NCI-H774 (cell line): ENCODE data around the gene MAGI2.

ENCODE experiments used
- DNase-seq: peaks from one replicate; lab custom pipeline; 2025; lab: John Stamatoyannopoulos, UW

Gene MAGI2

DNA sequence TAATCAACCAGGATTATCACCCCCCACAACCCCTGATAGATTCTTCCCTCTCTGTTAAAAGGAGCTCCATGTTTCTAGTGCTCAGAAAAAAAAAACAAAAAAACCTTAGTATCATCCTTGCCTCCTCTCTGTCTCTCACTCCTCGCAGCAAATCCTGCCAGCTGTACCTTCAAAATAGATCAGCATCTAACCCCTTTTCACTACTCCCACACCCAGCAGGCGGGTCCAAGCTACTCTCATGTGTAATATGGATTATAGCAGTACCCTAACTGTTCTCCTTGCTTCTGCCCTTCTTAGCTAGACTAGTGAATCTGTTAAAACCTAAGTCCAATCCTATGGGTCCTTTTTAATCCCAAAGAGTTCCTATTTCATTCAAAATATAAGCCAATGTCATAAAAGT is 667.4 kb downstream of the MAGI2 start:
- DNase-seq: no peak

DNA sequence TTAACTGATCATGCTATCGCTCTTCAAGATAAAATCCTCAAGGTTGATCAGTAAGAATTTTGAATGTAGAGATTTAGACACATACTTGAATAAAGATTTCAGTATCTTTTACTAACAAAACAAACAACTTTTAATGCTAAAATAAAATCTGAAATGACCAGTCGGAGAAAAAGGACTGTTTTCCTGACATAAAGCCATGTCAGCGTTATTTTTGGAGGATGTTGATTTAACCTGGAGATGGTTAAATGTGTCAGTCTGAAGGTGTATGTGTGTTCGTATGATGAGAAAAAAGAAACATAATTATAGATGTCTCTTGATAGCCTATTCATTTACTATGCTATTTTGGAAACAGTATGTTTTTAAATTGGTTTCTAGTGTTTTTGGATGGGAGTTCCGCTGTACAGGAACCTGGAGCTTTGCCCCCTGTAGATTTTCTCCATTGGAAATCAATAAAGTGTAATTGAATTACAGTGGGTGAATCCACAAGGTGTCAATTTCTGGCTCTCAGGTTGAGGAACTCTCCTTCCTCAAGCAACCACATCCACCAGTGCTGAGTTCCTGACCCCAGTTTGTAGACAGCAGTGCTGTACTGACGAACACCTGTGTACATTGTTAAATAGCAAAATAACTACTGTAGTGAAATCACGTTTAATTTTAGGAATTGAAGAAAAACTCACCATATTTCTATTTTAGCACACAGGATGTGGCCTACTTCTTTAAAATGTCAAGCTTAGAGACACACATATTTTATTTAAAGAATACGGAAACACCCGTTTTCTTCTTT is 670.1 kb downstream of the MAGI2 start:
- no peak for DNase-seq

DNA sequence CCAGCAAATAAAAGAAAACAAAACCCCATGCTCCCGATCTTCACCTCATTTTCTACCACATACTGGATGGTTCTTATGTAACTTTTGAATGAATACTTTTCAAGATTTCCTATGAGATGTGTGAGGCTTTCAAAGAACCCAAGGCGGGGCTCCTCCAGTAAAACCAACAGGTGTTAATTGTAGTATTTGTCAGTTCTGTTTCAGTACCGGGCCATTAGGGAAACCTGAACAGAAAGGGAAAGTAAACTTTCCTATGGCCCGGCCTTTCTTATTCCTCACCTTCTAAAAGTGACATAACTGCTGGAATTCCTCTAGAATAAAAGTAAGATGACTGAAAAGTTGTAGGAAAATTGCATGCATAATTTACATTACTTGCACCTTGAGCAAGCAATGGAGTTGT is 672.9 kb downstream of the MAGI2 start:
- no peak for DNase-seq

DNA sequence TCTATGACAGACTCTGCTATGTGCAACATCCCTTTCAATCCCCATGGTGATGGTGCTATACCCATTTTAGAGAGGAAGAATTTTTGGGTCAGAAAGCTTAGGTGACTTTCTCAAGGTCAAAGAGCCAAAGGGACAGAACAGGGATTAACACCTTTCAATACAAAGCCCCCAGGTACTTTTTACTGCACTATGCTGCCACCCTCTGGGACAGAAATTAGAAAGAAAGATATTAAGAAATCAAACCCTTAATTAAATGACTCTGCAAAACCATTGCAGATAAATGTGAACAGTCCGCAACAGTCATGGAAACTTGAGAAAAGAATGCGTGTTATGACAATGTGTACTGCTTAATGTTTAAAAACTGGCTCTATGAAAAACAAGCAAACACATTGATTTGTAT is 673.7 kb downstream of the MAGI2 start:
- no peak for DNase-seq

DNA sequence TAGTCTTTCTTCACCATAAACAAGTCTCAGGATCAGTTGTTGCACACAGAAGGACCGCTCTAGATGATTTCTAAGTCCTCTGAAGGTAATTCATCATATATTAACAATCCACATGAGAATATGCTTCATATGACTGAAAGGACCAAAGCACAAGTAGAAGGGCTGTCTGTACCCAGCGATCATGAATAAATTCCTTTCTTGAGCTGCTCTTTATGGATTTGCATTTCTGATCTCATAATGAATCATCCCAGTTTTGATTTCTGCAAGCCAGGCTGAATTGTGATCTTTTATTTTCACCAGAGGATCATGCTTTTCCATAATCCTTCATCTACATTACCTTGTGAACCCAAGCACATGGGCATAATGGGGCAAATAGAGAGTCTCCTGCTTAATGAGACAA is 675.6 kb downstream of the MAGI2 start:
- DNase-seq: no peak

DNA sequence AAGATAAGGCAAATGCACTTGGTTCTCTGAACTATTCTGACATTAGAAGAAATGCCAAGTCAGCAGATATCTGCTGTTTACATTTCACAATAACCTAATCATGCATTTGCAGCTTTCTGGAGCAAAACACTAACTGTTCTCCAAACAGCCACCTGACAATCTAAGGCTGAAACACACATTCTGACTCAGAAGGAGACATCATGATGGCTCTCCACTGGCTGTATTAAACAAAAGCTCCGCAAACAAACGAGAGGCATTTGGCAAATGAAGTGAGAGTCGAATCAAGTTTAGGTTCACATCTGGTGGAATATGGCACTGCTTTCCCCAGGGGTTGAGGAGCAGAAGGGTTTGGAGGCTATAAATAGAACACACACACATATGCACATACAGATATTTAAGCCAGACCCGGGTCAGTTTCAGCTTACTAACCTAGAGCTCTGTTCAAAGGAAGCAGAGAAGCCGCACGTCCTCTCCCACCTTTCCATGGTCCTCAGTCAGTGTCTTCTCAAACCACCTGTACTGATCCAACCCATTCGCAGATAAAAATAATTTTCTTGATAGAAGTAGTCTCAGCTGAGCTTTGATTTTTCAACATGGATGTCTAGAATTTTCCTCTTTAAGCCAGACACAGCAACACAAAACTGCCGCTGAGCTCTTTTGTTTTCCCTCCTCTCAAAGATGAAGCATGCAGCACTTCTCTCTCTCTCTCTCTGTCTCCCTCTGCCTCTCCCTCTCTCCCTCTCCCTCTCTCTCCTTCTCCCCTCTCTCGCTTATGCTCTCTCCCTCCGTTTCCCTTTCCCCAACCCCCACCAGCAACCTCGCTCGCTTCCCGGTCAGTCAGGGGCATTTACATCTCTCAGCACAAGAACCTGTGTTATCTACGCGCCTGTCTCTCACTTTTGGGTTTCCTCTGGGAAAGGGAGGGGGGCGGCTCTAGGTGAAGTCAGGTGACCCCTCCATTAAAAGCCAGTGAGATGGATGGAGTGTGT is 682.8 kb downstream of the MAGI2 start:
- DNase-seq: peak; percentile 32

DNA sequence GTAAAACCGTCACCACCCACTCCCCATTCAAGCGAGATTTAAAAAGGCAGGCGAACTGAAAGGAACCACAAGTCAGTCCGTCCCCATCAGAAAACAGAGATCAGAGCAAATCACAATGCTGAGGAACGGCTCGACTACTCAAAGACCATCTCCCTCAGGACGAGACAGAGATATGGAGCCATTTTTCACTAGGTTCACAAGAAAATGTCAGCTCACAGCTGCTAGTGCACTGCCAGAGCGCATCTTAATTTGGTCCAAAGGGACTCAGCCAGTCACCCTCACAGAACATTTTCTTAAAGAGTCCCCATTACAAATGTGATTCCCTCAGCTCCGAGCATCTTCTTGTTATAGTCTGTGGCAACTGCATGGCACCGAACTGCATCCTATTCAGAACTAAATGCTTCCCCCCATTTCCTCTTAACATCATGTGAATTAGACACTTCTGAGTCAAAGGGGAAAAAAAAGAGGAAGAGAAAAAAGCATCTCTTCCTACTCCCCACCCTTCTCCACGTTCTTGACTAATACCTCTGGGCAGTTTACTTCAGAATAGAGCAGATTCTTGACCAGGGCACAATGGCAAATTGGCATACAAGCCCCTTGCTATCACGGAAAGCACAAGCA is 683.9 kb downstream of the MAGI2 start:
- no peak for DNase-seq

DNA sequence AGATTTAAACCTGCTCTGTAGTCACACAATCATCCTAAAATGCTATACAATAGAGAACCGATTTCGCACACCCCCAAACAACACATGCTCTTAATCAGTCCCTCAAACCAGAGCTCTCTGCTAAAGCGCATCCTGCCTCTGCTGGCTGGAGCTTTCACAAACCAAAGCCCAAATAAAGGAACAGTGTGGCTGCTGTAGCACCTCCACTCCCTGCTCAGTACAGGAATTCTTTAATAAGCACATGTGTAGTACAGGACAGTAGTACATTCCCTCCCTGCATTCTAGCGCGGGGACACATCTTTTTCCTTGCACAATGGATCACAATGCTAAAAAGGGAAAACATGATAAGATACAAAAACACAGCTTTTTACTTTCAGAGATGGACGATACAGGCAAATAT is 684.6 kb downstream of the MAGI2 start:
- DNase-seq: no peak

DNA sequence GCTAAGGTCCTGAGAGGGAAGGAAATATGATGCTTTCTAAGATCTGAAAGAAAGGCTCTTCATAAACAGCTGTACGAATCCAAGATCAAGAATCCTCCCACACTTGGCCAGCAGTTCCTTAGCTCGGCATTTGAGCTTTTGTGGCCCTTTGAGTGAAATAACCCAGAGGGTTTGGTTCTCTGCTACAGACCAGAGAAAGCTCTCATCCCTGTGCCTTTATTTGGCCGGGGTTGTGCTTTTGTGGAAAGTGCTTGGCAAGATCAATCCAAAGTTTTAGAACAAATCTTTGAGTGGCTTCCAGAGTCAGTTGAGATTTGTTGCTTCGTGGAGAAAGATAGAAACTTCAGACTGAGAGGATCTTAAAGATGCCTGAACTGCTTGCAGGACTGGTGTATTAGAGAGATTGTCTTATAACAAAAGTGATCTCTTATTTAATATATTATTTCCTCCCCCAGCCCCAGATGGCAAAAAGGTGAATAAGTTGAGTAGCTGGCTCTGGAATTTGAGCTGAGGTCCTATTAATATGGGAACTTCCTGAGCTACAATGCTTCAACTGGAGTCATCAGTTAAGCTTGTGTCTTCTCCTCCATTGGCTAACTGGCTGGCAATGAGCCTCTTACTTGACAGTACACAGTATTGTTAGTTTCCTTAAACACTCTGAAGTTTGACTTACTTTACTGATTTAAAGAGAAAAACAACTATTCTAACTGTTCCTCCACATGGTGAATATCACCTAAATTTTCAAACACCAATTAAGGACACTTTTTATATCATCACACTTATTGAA is 687.3 kb downstream of the MAGI2 start:
- DNase-seq: no peak

DNA sequence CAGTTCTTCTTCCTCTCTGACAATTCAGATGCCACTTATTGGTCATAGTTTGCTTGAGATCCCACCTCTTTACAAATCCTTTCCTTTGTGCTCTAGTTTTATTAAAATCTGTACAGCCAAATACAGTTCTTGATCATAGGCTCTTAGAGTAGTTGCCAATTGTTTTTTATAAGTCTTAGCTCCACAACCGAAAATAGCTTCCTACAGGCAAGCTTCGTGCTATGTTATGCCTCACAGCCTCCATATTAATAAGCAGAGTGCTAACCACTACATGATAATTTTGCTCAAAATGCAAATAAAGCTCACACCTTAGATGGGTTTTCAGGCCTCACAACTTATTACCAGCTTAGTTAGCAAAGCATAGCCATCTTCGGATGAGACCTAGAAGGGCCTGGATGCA is 688.9 kb downstream of the MAGI2 start:
- no peak for DNase-seq

DNA sequence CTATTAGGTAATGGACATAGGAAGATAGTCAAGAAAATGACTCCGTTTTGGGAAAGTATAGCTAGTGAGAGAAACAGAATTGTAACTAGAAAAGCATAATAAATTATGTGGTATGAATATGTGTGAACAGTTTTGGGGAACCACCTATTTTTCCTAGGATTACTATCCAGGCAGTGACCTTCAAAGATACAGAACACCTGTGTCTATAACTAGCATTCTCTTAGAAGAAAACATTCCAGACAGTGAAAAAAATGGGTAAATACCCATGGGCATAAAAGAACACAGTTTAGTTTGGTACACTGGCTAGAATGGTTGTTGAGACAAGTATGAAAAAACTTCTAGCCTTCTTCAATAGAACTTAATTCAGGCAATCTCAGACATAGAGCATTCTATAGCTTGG is 690.8 kb downstream of the MAGI2 start:
- no peak for DNase-seq

DNA sequence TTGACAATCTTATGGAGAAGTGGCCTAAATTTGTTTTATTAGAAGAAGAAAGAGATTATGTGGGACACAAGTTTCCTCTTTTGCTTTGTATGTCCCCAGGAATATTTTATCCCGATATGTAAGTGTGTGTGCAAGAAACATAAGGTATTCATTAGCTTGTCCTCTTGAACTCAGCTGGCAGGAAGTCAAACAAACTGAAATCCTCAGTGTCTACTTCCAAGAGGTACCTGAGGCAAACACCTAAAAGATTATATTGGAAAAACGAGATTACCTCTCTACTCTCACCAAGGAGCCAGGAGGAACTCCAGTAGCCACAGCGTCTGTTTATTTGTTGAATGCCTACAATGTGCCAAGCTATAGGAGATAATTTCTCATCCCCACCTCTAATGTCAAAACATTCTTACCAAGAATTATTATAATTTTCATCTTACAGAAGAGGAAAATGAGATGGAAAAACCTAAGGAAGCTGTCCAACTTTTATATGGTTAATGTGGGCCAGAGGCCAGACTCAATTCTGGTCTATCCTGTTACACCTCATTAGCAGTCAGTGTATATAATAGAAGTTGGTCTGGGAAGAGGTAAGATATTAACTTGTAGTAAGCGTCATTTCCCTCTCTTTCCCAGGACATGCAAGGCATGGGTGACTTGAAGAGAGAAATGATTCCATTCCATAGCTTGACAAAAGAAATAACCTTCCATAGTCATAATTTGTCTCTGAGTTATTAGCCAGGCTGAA is 692.7 kb downstream of the MAGI2 start:
- no peak for DNase-seq

DNA sequence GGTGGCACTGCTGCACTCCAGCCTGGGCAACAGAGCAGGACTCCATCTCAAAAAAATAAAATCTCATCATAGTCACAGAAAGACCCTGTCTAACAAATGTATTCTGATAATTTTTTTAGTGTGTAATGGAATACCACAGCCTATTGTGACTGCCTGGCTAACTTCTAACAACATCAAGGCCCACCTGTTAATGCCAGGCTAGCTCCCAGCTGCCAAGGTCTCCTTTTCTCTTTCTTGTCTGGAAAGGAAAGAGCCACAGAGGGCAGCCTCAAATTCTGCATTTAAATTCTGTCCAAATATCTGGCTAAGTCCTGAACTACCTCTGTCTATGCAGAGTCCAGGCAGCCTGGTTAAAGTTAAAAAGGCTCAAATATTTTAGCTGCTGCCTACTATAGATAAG is 700.9 kb downstream of the MAGI2 start:
- DNase-seq: no peak

DNA sequence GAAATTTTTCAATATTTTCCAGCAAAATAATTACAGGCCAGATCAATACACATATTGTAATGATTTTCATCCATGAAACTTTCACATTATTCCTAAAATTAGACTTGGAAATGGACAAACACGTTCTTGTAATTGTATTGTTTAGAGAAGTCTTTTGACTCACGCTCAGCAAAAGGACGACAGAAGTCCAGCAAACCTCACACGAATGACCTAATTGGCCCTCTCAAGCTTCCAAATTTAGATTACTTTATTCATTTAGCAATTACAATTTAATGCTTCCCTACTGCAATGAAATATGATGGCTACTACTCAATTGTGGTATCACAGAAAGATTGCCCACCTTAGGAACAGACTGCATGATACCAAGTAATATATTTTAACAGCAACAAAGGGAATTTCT is 702.2 kb downstream of the MAGI2 start:
- DNase-seq: no peak

DNA sequence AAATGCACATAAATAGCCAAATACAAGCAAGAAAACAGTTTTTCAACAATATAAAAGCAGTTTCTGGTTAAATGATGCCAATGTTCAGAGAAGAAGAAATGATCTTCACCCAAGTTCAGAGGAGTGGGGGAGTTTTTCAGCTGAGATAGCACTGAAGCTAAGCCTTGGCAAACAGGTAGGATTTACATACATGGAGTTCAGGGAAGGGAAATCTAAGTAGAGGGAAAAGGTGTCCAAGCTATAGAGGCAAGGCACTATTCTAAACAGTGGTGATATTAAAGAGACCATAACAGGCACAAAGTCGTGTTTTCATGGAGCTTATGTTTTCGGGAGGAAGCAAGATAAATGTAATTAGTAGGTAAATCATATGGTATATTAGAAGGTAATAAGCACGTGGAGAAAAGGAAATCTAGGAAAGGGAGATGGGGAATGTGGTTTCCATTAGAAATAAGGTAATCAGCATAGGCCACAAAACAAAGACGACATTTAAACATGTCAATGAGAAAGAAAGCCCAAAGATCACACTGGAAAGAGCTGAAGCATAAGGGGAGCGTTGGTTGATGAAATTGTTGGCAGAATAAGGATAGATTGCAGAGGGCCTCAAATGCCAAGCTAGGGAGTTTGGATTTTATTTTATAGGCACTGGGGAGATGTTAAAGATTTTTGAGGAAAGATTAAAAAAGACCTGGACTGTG is 704.3 kb downstream of the MAGI2 start:
- DNase-seq: no peak

DNA sequence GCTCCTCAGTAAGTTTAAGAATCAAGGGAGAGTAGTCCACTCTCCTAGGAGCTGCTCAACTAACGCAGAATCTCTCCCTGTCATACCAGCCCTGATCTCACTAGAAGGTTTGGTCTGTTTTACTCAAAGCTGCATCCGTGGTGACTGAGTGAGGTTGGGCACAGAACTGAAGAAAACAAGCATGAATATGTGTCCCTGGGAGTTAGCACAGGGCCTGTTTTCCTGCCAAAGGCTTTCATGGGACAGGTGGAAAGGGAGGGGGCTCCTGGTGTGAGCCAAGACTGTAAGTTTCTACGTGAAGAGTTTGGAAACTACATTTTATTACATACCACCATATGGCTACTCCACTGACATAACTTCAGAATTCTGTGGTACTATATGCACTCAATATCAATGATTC is 705.9 kb downstream of the MAGI2 start:
- no peak for DNase-seq

DNA sequence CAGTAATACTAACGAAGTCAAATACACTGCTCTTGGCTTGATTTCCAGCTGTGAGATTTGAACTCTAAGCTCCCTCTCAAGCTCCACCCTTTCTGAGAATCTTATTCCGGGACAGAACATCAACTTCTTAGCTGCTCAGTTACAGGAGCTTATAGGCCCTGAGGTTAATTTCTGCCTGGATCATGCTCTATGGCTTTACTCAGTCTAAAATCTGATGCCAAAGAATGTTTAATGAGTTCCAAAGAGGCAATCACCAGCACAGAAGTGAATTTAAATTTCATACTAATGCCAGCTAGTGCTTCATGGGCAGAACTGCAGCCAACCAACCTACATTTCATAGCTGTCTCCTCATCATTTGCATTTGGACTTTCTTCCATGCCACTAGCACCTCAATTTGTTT is 707.2 kb downstream of the MAGI2 start:
- no peak for DNase-seq

DNA sequence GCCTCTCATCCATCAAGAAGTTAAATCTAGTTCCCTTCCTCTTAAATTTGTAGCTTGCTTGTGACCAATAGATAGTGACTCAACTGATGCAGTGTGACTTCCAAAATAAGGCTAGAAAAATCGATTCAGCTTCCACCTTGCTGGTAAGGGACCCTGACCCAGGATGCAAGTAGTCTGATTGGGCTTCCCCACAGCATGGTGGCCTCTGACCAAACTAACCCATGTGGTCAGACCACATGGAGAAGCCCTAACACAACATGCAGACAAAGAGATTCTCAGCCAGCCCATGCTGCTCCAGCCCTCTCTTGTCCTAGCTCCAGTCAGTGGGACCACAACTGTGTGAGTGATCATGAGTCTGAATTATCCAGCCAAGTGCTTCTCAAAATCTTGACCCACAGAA is 710.8 kb downstream of the MAGI2 start:
- no peak for DNase-seq

DNA sequence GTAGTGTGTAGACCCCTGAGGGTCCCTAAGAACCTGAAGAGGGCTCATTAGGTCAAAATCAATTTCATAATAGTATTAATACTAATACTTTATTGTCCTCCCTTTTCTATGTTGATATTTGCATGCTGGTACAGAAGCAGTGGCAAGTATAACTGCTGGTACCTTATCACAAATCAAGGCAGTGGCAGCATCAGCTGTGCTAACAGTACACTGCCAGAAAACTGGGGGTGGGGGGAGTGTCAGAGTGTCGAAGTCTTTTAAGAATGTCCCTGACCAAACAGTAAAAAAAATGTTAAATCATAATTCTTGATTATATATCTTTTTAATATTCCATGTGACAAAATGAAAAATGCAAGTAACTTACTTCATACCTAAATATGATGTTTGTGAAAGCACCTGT is 716.9 kb downstream of the MAGI2 start:
- no peak for DNase-seq

DNA sequence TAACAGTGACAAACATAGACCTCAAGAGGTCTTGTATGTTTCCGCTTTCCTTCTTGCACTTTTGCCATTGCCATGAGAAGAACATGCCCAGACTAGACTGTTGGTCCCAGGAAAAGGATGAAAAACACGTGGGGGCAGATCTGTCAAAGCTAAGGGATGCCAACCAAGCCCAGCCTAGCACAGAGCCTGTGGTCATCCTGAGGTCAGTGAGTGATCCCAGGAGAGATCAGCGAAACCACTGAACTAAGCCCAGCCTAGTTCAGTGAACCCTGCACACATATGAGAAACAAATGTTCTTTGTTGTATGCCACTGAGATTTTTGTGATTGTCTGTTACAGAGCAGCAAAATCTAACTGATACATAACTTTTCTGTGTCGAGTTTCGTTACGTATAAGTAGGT is 718.8 kb downstream of the MAGI2 start:
- DNase-seq: no peak

DNA sequence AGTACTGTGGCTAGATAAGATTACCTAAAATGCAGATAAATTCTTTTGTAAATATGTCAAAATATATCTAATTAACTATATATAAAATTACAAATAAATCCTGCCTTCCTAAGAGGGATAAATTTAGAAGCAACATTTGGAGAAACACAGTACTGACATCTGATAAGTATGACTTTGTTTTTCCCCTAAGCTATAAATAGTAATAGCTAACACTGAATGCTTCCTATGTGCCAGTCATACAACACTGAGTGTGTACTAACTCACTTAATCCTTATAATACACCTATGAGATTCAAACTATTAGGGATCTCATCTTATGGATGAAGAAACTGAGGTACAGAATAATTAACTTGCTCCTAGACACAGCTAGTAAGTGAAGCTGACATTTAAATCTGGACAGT is 733.4 kb downstream of the MAGI2 start:
- no peak for DNase-seq
